B cell (primary cell): ENCODE measurements around the gene TMEM126A.

Experiments used
- EZH2 ChIP-seq: IDR thresholded peaks from 2 replicates; pipeline ENCODE4 v1.6.1; 2012; ENCODE audit warnings: borderline replicate concordance, low read depth, mild to moderate bottlenecking, moderate library complexity, low read length; ENCODE audit not compliant: insufficient read depth, poor library complexity, severe bottlenecking
- TF ChIP-seq, protein P1 (sequence below): fragments of 200-600 bp; IDR thresholded peaks from one replicate; pipeline ENCODE4 v1.8.0; 2022; ENCODE audit warnings: antibody characterized with exemption, mild to moderate bottlenecking

DNA sequence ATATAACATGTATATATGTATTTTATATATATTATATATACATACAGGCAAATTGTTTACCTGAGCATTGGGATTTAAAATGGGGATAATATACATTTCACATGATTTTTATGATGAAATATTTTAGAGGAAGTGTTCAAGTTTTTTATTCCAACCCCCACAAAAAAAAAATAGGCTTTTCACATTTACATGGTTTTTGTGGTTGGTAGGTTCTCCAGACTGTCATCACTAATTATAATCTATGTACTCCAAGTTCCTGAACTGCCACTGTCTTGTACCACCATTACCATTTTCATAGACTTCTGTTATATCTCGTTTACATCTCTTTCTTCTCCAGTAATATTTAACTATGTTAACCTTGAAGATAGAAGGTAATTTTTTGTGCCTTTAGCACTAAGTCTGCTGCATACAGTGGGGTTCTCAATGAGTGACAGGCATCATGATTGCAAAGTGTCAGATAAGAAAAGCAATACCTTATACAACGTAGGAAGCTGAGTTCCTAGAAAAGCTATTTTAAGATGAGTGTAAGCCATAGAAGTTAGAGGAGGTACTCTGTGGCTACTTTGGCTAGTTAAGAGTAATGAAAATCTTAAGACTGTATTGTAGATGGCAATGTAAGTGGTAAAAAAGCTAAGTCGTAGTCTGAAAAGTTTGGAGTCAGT is 5.2 kb downstream of the TMEM126A start:
- TF ChIP-seq, protein P1, sequence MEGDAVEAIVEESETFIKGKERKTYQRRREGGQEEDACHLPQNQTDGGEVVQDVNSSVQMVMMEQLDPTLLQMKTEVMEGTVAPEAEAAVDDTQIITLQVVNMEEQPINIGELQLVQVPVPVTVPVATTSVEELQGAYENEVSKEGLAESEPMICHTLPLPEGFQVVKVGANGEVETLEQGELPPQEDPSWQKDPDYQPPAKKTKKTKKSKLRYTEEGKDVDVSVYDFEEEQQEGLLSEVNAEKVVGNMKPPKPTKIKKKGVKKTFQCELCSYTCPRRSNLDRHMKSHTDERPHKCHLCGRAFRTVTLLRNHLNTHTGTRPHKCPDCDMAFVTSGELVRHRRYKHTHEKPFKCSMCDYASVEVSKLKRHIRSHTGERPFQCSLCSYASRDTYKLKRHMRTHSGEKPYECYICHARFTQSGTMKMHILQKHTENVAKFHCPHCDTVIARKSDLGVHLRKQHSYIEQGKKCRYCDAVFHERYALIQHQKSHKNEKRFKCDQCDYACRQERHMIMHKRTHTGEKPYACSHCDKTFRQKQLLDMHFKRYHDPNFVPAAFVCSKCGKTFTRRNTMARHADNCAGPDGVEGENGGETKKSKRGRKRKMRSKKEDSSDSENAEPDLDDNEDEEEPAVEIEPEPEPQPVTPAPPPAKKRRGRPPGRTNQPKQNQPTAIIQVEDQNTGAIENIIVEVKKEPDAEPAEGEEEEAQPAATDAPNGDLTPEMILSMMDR = no peak
- TF ChIP-seq EZH2 = no peak
